GM21619 (cell line): ENCODE measurements around the gene GOLGA6L1.
"Not testable (repeated sequence)": the region's sequence is repeated elsewhere in the genome, so short reads cannot be mapped to it uniquely, and the experiment has no call there.

Experiments
- ATAC-seq: cut with Tn5 transposase; IDR thresholded peaks from one replicate; pipeline ENCODE4 v1.9.1; 2021; ENCODE audit not compliant: unreplicated experiment

GOLGA6L1 gene

DNA sequence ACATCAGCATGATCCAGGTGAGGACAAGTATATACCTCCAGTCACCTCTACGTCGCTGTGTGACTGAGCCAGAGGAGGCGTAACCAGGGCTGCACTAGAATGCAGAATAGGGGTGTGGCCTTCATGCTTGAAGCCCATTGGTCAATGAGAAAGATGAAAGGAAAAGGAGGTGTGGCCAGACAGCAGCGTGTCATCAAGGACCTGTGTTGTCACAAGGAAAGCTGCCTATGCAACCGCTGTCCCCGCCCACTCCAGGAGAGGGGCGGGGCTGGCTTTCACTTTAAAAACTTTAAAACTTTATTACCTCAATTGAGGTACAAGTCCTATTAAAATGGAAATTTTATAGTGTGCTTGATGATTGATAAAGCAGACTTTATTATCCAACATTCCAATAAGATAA, at the start of gene GOLGA6L1:
Gene GOLGA6L1, minus strand, starts transcription at position 101 of the 400 bp plus-strand sequence. Its CDS starts 91 bp downstream, at position 10.
- not testable (repeated sequence) for ATAC-seq

DNA sequence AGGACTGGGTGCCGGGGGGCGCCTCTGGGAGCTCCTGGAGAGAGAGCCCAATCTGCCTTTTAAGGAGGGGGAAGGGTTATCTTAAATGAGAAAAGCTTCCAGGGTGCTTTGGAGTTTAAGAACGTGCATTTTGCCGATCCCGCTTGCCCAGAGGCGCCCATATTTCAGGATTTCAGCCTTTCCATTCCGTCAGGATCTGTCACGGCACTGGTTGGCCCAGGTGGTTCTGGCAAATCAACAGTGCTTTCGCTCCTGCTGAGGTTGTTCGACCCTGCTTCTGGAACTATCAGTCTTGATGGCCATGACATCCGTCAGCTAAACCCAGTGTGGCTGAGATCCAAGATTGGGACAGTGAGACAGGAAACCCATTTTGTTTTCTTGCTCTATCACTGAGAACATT, 44.6 kb upstream of the GOLGA6L1 start:
- not testable (repeated sequence) for ATAC-seq

DNA sequence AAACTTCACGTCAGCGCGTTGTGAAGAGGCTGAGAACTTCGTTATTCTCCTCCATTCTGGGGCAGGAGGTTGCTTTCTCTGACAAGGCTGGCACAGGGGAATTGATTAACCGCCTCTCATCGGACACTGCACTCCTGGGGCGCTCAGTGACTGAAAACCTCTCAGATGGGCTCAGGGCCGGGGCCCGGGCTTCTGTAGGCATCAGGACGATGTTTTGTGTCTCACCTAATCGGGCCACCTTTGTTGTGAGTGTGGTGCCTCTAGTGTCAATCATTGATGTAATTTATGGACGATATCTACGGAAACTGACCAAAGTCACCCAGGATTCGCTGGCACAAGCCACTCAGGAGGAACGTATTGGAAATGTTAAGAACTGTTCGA, 43.9 kb upstream of the GOLGA6L1 start:
- ATAC-seq: not testable (repeated sequence)

DNA sequence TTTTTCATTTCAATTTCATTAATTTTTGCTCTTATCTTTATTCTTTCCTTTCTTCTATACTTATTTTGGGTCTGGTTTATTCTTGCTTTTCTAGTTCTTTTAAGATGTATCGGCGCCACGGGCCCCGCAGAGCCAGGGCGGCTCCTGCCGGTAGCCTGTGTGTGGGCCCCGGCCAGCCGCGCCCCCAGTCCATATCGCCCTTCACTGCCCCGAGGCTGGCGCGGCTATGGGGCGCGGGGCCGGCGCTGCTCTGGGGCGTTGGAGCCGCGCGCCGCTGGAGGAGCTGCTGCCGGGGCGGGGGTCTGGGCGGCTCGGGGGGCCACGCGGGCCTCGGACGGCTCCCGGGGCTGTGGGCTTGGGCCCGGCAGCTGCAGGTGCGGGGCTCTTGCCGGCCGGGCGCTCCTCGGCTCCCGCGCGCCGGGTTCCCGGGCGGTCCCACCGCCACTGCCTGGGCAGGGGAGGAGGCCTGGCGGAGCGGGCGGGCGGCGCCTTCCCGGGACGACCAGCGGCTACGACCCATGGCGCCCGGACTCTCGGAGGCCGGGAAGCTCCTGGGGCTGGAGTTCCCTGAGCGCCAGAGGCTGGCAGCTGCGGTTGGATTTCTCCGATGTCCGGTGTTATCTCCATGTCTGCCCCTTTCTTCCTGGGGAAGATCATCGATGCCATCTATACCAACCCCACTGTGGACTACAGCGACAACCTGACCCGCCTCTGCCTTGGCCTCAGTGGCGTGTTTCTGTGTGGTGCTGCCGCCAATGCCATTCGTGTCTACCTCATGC, 43.3 kb upstream of the GOLGA6L1 start:
- ATAC-seq: not testable (repeated sequence)

GRCh38 chr15:23176683-23177082, 40.1 kb upstream of the GOLGA6L1 start:
- ATAC-seq: not testable (repeated sequence)

GRCh38 chr15:23175606-23176005, 39.0 kb upstream of the GOLGA6L1 start:
- not testable (repeated sequence) for ATAC-seq

DNA sequence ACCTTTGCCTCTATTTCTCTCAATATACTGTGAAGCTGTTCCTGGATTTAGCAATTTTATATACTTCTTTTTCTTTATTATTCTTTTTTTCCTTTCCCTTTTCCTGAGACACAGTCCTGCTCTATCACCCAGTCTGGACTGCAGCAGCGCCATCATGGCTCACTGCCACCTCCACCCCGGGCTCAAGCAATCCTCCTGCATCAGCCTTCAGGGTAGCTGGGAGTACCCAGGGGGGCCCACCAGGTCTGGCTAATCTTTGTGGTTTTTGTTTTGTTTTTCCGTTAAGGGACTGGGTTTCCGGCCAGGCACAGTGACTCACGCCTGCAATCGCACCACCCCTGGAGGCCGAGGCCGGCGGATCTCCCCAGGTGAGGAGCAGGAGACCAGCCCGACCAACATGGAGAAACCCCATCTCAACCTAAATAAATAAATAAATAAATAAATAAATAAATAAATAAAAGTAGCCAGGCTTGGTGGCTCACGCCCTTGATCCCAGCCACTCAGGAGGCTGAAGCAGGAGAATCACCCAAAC, 38.1 kb upstream of the GOLGA6L1 start:
- ATAC-seq: not testable (repeated sequence)

- ATAC-seq: not testable (repeated sequence)
Observed at GRCh38 chr15:23132787-23133186, 3.8 kb downstream of the GOLGA6L1 start.

- no peak for ATAC-seq
Observed at GRCh38 chr15:23118208-23118607, 18.4 kb downstream of the GOLGA6L1 start.

GRCh38 chr15:23095796-23096195, 40.8 kb downstream of the GOLGA6L1 start:
- ATAC-seq: no peak

DNA sequence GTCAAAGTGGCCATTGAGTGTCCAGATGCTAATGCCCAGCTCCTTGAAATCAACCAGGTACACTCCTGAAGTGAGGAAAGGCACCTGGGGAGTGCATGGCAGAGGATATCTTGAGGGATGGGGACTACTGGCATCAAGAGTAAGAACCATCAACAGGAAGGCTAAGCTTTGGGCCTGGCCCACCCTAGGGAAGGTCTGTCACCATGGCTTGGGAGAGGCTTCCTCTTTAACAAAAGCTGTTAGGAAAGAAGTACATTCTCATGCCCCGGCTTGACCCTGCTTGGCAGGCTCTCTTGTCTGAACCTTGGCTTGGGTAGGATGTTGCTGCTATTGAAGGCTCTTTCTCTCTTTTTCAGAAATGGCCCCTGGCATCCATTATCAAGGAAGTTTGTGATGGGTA, 53.5 kb downstream of the GOLGA6L1 start:
- ATAC-seq: no peak

DNA sequence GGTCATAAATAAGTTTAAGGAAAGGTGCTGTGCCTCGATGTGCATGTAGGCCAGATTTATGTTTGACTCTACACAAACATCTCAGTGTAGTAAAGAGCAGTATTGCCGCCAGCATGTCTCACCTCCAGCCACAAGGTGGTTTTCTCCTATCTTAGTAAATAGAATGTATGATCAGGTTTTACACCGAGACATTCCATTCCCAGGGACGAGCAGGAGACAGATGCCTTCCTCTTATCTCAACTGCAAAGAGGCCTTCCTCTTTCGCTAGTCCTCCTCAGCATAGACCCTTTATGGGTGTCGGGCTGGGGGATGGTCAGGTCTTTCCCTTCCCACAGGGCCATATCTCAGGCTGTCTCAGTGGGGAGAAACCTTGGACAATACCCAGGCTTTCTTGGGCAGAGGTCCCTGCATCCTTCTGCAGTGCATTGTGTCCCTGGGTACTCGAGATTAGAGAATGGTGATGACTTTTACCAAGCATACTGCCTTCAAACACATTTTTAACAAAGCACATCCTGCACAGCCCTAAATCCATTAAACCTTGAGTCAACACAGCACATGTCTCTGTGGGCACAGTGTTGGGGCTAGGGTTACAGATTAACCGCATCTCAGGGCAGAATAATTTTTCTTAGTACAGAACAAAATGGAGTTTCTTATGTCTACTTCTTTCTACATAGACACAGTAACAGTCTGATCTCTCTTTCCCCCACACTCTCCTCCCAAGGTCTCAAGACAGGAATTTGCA, 54.5 kb downstream of the GOLGA6L1 start:
- not testable (repeated sequence) for ATAC-seq

DNA sequence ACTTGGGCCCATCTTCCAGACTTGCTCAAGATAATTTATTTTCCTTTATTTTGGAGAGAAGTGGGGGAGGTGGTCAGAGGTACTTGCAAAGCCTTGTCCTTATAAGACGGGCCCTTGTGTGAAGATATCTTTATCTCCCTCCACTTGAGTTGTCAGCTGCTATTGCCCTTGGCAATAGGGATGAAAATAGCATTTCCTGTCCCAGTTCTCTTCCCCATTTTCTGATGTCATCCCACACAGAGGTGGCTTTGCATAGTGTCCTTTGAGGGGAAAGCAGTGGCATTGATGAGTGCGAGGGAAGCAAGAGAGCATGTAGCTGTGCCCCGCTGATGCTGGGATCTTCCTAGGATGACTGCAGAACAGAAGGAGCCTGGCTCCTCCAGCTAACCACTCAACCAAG, 55.4 kb downstream of the GOLGA6L1 start:
- ATAC-seq: no peak

- no peak for ATAC-seq
Observed at GRCh38 chr15:23079766-23080165, 56.9 kb downstream of the GOLGA6L1 start.
